Measurements from ENCODE around the gene KIAA0232.

GRCh38 chr4:6849691-6850090, 67.2 kb downstream of the KIAA0232 start:
- TF ChIP-seq, protein P1, sequence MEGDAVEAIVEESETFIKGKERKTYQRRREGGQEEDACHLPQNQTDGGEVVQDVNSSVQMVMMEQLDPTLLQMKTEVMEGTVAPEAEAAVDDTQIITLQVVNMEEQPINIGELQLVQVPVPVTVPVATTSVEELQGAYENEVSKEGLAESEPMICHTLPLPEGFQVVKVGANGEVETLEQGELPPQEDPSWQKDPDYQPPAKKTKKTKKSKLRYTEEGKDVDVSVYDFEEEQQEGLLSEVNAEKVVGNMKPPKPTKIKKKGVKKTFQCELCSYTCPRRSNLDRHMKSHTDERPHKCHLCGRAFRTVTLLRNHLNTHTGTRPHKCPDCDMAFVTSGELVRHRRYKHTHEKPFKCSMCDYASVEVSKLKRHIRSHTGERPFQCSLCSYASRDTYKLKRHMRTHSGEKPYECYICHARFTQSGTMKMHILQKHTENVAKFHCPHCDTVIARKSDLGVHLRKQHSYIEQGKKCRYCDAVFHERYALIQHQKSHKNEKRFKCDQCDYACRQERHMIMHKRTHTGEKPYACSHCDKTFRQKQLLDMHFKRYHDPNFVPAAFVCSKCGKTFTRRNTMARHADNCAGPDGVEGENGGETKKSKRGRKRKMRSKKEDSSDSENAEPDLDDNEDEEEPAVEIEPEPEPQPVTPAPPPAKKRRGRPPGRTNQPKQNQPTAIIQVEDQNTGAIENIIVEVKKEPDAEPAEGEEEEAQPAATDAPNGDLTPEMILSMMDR (IDR thresholded peaks at IDR 0.05 in 4 of 5, conservative IDR thresholded peaks at IDR 0.05 in 1 of 5), result no peak
- TF ChIP-seq POLR2A (IDR thresholded peaks at IDR 0.05), result no peak
